Stimulated activated CD8-positive, alpha-beta memory T cell treated with anti-CD3 and anti-CD28 coated beads, Interleukin-7, amount 100 ng/mL, for 24 hours (primary cell): ENCODE results near the gene THEM4.
"Not testable (repeated sequence)": the region's sequence is repeated elsewhere in the genome, so short reads cannot be mapped to it uniquely, and the experiment has no call there.

ENCODE experiments used
- DNase-seq: peaks from one replicate; pipeline ENCODE4 v3.0.0-alpha.2; 2020; ENCODE audit warnings: low read depth

Gene THEM4

DNA sequence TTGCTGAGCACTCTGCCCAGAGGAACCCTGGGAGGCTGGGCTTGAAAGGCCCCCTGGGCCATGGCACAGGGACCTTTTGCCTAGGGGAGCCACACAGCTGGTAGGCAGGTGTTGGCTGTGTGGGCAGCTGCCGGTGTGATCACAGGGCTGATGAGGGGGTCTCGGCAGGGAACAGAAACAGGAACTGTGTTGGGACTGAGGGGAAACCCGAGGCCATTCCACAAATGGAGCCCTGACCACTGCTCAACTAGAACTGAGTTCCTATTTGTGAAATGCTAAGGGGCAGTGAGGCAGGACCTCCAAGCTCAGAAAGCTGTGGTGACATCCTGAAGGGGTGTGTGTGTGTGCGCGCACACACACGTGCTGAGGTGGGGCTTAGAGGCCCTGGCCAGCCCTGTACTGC is 49.4 kb downstream of the THEM4 start:
- DNase-seq = no peak

DNA sequence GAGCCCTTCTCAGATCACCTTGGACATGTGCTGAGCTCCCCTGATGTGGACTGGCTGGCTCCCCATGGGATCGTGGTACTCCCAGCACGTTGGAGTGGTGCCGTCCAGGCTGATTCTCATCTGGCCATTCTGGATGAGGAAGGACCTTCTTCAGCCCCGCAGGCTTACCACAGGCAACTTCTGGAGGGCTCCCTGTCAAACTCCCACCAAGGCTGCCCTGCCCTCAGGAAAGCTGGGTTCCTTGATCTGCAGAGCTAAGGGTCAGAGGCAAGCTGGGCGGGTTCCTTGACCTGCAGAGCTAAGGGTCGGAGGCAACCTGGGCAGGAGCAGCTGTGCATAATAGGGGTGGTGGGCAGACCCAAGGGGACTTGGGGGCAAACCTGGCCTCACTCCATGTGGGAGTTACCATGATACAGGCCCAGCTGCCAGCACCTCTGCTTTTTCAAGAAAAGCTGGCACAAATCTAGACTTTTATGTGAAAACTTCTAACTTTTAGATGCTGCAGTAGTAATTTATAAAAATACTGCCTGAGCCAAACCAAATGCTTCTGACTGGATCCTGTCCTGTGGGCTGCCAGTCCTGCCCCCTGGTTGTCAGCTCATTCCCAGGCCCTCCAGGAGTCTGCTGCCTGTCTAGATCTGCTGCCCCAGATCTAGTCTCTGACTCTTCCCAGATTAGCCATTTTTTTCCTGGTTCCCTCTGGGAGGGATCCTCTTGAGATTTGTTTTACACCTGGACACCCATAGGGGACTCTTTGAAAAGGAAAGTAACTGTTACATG is 50.2 kb downstream of the THEM4 start:
- DNase-seq = no peak

DNA sequence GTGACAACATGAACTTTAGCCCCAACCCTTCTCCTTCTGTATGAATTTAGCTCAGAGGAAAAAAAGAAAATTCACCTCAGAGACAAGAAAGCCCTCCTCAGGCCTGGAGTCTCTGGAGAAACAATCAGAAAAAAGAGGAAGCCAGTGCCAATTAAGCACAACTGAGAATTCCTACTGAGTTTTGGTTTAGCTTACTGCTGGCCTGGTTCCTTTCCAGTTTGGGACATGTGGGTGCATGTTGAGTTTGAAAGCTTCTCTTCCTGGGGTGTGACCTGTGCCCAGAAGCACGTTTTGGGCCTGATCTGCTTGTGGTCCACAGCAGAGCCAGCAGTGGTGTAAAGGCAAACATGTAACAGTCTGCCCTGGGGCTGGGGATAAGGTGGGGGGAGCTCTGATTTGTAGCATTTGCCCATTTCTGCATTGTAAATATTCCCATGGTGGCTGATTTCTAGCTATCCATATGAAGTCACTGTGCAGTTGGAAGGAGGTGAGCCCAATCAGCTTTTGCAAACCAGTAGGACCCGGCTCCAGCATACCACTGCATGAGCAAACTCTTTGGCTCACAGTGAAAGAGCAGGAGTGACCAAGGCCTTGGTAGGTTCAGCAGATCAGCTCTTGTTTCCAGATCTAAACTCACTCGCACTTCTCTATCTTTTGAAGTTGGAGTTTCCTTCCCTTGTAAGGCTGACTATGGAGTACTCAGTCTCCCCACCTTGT is 51.1 kb downstream of the THEM4 start:
- DNase-seq = no peak

GRCh38 chr1:151855933-151856332 is 53.4 kb downstream of the THEM4 start:
- DNase-seq = no peak

GRCh38 chr1:151855516-151855915 is 53.8 kb downstream of the THEM4 start:
- not testable (repeated sequence) for DNase-seq

GRCh38 chr1:151854658-151855057 is 54.7 kb downstream of the THEM4 start:
- no peak for DNase-seq

- DNase-seq = no peak
Measured at GRCh38 chr1:151853411-151853943, 55.8 kb downstream of the THEM4 start, which contains the start of gene THEM5. THEM5 (minus strand) TSS chr1:151853712; CDS start chr1:151853565, 147 bp downstream.

DNA sequence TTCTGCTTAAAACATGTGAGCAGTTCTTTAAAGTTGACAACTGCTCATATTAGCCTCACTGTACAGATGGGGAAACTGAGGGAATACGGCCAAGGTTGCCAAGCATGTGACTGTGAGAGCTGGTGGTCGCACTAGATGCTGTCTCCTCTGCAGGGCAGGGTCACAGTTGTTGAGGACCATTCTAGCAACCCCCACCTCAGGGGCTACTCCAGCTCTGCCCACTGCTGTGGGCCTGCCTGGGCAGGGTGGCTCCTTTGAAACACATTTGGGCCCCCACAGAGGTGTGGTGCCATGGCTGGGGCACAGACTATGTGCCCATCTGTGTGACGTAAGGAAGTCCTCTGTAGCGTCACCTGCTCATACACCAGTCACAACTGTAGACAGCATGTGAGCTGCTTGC is 56.6 kb downstream of the THEM4 start:
- no peak for DNase-seq

GRCh38 chr1:151851886-151852285 is 57.4 kb downstream of the THEM4 start:
- no peak for DNase-seq

DNA sequence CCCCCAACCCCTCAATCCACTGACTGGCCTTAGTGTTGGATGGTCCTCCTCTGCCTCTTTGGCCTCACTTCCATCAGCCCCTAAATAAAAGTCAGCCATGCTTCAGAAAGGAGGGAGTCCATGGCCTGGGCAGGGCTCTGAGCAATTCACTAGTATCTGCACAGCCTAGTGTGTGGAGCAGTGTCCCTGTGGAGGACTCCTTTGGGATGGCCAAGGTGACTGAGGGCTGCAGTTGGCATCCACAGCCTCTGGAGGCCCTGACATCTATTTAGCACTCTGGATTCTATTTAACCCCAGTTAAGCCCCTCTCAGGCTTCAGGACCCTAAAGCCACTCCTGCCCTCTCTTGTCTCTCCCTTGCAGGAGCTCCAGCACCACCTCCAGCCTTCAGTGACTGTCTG is 59.4 kb downstream of the THEM4 start:
- no peak for DNase-seq

GRCh38 chr1:151849126-151849525 is 60.2 kb downstream of the THEM4 start:
- no peak for DNase-seq

DNA sequence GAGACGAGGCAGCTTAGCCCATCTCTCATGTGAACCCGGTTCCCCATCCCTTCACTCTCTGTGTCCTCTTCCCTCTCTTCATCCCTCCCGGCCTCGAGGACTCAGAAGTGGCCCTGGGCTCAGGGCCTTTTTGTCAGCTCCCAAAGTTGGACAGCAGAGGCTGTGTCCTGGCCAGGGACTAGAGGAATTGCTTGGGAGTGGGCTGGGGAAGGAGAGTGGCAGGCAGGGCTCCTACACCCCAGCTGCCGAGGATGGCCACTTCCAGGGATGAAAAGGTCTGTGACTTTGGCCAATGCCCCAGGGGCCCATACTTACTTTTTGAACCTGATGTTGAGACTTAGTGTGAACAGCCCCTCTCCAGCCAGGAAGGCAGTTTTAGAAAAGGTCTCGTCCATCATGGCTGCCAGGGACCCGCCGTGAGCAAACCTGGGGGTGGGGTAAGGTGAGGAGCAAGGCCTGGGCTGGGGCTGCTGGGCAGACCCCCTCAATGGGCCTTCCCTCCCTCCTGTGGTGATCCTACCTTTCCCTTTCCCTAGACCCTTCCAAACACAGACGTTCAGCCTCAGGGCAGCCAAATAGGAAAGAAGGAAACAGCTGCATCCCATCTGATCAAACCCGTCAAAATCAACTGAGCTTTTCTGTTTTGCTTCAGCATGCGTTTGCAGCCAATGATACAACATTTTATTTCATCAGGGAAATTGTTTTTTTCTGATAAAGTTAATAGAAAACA is 61.3 kb downstream of the THEM4 start:
- no peak for DNase-seq

- no peak for DNase-seq
Measured at GRCh38 chr1:151846686-151847237, 62.5 kb downstream of the THEM4 start.

DNA sequence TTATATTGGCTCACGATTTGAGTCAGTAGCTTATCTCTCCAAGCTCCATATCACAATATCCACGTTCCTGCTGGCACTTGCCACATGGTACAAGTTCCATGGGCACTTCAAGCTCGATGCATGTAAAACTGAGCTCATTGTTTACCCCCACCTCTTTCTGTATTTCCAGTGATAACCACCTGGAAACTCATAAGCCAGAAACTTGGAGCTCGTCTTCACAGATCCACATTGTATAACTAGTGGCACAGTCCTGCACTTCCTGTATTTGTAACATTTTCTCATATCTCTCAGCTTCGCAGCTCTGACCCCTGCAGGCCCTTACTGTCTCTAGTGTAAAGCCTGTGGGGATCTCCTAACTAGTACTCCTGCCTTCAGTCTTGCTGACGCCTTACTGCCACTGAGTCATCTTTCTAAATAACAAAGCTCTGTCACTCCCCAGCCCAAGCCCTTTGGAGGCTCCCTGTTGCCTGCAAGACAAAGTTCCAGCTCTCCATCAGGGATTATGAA is 63.2 kb downstream of the THEM4 start:
- no peak for DNase-seq

- DNase-seq = no peak
Measured at GRCh38 chr1:151843398-151843797, 65.9 kb downstream of the THEM4 start.

- no peak for DNase-seq
Measured at GRCh38 chr1:151841141-151841540, 68.2 kb downstream of the THEM4 start.

- no peak for DNase-seq
Measured at GRCh38 chr1:151840421-151840820, 68.9 kb downstream of the THEM4 start.

- no peak for DNase-seq
Measured at GRCh38 chr1:151839457-151840403, 69.6 kb downstream of the THEM4 start, which contains the start of gene C2CD4D. C2CD4D (minus strand) TSS chr1:151839820; CDS start chr1:151838989, 831 bp downstream.

DNA sequence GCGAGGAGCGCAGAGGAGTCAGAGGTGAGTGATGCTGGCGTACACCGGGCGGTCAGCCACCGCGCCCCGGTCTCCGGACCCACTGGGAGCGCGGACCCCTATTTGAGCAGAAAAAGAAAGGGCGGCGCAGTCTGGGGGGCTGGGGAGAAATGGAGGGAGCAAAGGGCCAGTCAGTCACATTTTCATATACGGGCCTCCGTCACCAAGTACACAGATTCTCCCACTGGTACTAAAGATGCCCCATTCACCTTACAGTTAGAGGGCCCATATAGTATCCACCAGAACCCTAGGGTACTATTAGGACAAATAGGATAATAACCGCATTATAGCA is 70.3 kb downstream of the THEM4 start:
- DNase-seq = no peak

- DNase-seq = no peak
Measured at GRCh38 chr1:151838222-151839081, 70.9 kb downstream of the THEM4 start.
